GM23338 (cell line): ENCODE data around the gene CCNY. TPM values are rescaled to one million over a fixed set of nuclear protein-coding genes. Genes with fewer than 3 reads are reported as not detected.

Experiments
- ATAC-seq: fragments of 200-7000 bp; cut with Tn5 transposase; 3 replicates; pipeline ENCODE4 v1.9.1; 2020
- DNase-seq: peaks from one replicate; pipeline ENCODE4 v3.0.0-alpha.2; 2015; ENCODE audit warnings: low spot score
- H2AFZ ChIP-seq: fragments of 200-600 bp; sonication (generic); 2 replicates; pipeline ENCODE4 v1.8.0; 2016; ENCODE audit warnings: antibody characterized with exemption, mild to moderate bottlenecking, moderate library complexity
- H3F3A ChIP-seq: fragments of 200-600 bp; sonication (generic); replicated peaks from 2 replicates; pipeline ENCODE4 v1.8.0; 2017; ENCODE audit warnings: antibody characterized with exemption, mixed run types, low read depth
- H3K27ac ChIP-seq: fragments of 200-600 bp; sonication (generic); 2 replicates; pipeline ENCODE4 v1.6.1; 2016; ENCODE audit warnings: low read depth
- H3K27me3 ChIP-seq: fragments of 200-600 bp; sonication (generic); 2 replicates; pipeline ENCODE4 v1.8.0; 2016; ENCODE audit warnings: mild to moderate bottlenecking, mixed run types, moderate library complexity; ENCODE audit not compliant: insufficient read depth
- H3K36me3 ChIP-seq: fragments of 200-600 bp; sonication (generic); 2 replicates; pipeline ENCODE4 v1.8.0; 2016; ENCODE audit warnings: mild to moderate bottlenecking; ENCODE audit not compliant: insufficient read depth
- H3K4me1 ChIP-seq: fragments of 200-600 bp; sonication (generic); 2 replicates; pipeline ENCODE4 v1.8.0; 2016; ENCODE audit warnings: mild to moderate bottlenecking, moderate library complexity; ENCODE audit not compliant: insufficient read depth
- H3K4me2 ChIP-seq: fragments of 200-600 bp; sonication (generic); 2 replicates; pipeline ENCODE4 v1.7.1; 2017; ENCODE audit warnings: mixed run types
- H3K4me3 ChIP-seq: fragments of 200-600 bp; sonication (generic); 2 replicates; pipeline ENCODE4 v1.6.1; 2016; ENCODE audit warnings: mixed run types
- H3K79me2 ChIP-seq: fragments of 200-600 bp; sonication (generic); replicated peaks from 2 replicates; pipeline ENCODE4 v1.8.0; 2017; ENCODE audit warnings: mild to moderate bottlenecking; ENCODE audit not compliant: insufficient read depth
- H3K9me2 ChIP-seq: fragments of 200-600 bp; sonication (generic); 2 replicates; pipeline ENCODE4 v1.8.0; 2017; ENCODE audit not compliant: insufficient read depth
- H4K20me1 ChIP-seq: fragments of 200-600 bp; sonication (generic); replicated peaks from 2 replicates; pipeline ENCODE4 v1.8.0; 2017; ENCODE audit warnings: mild to moderate bottlenecking; ENCODE audit not compliant: insufficient read depth
- H3K27ac Mint-ChIP-seq: 2 replicates; pipeline ENCODE4 v1.8.0; 2020; ENCODE audit warnings: inconsistent platforms, mild to moderate bottlenecking, moderate library complexity, mixed read lengths
- H3K27me3 Mint-ChIP-seq: 3 replicates; pipeline ENCODE4 v1.8.0; 2022; ENCODE audit warnings: low read depth, mild to moderate bottlenecking, moderate library complexity, mixed read lengths, inconsistent platforms; ENCODE audit not compliant: insufficient read depth, poor library complexity
- H3K36me3 Mint-ChIP-seq: 3 replicates; pipeline ENCODE4 v1.8.0; 2021; ENCODE audit warnings: low read depth, mild to moderate bottlenecking, inconsistent platforms, moderate library complexity, mixed read lengths
- H3K4me1 Mint-ChIP-seq: 3 replicates; pipeline ENCODE4 v1.8.0; 2020; ENCODE audit warnings: mild to moderate bottlenecking, inconsistent platforms, mixed read lengths
- H3K4me3 Mint-ChIP-seq: 3 replicates; pipeline ENCODE4 v1.8.0; 2021; ENCODE audit warnings: moderate library complexity, mild to moderate bottlenecking, inconsistent platforms, mixed read lengths
- H3K9me3 Mint-ChIP-seq: 3 replicates; pipeline ENCODE4 v1.8.0; 2020; ENCODE audit warnings: moderate library complexity, mild to moderate bottlenecking, inconsistent platforms, mixed read lengths
- CTCF ChIP-seq, 2 experiments: fragments of 200-600 bp in 1 of 2; sonication (generic) in 1 of 2; conservative IDR thresholded peaks; 2 replicates each; pipeline versions ENCODE4 v1.5.1 to v1.6.1; 2016 to 2017; ENCODE audit warnings: antibody characterized with exemption in 2 of 2, low read depth in 2 of 2, mild to moderate bottlenecking in 2 of 2, moderate library complexity in 1 of 2
- ETS1 ChIP-seq: IDR thresholded peaks from 2 replicates; pipeline ENCODE4 v1.6.1; 2016; ENCODE audit warnings: antibody characterized with exemption
- EZH2 ChIP-seq: fragments of 200-600 bp; sonication (generic); IDR thresholded peaks from one replicate; pipeline ENCODE4 v1.8.0; 2017; ENCODE audit warnings: antibody characterized with exemption, mild to moderate bottlenecking, low read depth; ENCODE audit not compliant: unreplicated experiment
- EZH2phosphoT487 ChIP-seq: fragments of 200-600 bp; sonication (generic); IDR thresholded peaks from one replicate; pipeline ENCODE4 v1.8.1; 2018; ENCODE audit warnings: antibody characterized with exemption; ENCODE audit not compliant: unreplicated experiment
- NANOG ChIP-seq: IDR thresholded peaks from 2 replicates; pipeline ENCODE4 v1.6.1; 2016; ENCODE audit warnings: antibody characterized with exemption, borderline replicate concordance
- POLR2AphosphoS5 ChIP-seq: IDR thresholded peaks from 2 replicates; pipeline ENCODE4 v1.6.1; 2016; ENCODE audit warnings: antibody characterized with exemption, low read depth
- REST ChIP-seq: IDR thresholded peaks from one replicate; pipeline ENCODE4 v1.6.1; 2018; ENCODE audit warnings: antibody characterized with exemption; ENCODE audit not compliant: unreplicated experiment
- ZNF114 ChIP-seq: fragments of 250-450 bp; sonication (Bioruptor Pico); IDR thresholded peaks from 2 replicates; pipeline ENCODE4 v1.5.0; 2020; ENCODE audit warnings: mild to moderate bottlenecking, moderate library complexity
- ZNF331 ChIP-seq: fragments of 250-450 bp; sonication (Bioruptor Pico); IDR thresholded peaks from 2 replicates; pipeline ENCODE4 v1.5.0; 2020; ENCODE audit warnings: low read depth, mild to moderate bottlenecking, moderate library complexity
- ZNF462 ChIP-seq: fragments of 250-450 bp; sonication (Bioruptor Pico); IDR thresholded peaks from 2 replicates; pipeline ENCODE4 v1.5.0; 2020; ENCODE audit warnings: mild to moderate bottlenecking, moderate library complexity
- polyA plus RNA-seq: library from polyadenylated mRNA; unstranded; fragments of >200 nt; fragmentation: Nextera tagmentation; extraction: Ambion mirVana; gene quantifications from 2 replicates; pipeline ENCODE4 v1.2.1, GENCODE V29; 2016
- total RNA-seq: library from RNA; depleted of rRNA; stranded (reverse); fragments of >200 nt; shearing (Covaris generic); gene quantifications from 2 replicates; pipeline ENCODE4 v1.2.3, GENCODE V29; 2014

The CCNY gene
- total and polyA plus RNA-seq, 2 experiments from 2014 or later: 14.2 to 29.0 TPM

- Histone ChIP-seq H4K20me1 (peaks cover 18% of the 10 kb centered on the region; the same call in 1 of the 2 replicates), H3K4me1 (peaks cover 4% of the 10 kb centered on the region; the same call in 1 of the 2 replicates), H3F3A (no peaks in the 10 kb centered on the region), H2AFZ (no peak overlapping the region), H3K9me2 (no peaks in the 10 kb centered on the region; the same call in 1 of the 2 replicates), H3K36me3 (no peaks in the 10 kb centered on the region), H3K27ac (no peak overlapping the region), H3K4me3 (no peak overlapping the region), H3K4me2 (no peak overlapping the region), H3K79me2 (peaks cover 89% of the 10 kb centered on the region), H3K27me3 (no peaks in the 10 kb centered on the region)
- Mint-ChIP-seq H3K4me3 (no peak overlapping the region), H3K36me3 (no peaks in the 10 kb centered on the region), H3K9me3 (peaks cover 4% of the 10 kb centered on the region; the same call in 2 of the 3 replicates), H3K27me3 (peaks cover 4% of the 10 kb centered on the region), H3K4me1 (peaks cover 29% of the 10 kb centered on the region), H3K27ac (no peak overlapping the region)
- DNase-seq (peak; percentile 40), ATAC-seq (peak; percentile 71)
- no peak for TF ChIP-seq ZNF114 (CRISPR knock-in tag)
- no peak for TF ChIP-seq REST
- no peak for TF ChIP-seq EZH2phosphoT487
- TF ChIP-seq CTCF (conservative IDR thresholded peaks at IDR 0.05; ENCODE audit: low read depth in 2 of 2): no peak
- no peak for TF ChIP-seq ZNF462 (CRISPR knock-in tag)
- TF ChIP-seq EZH2: no peak
- no peak for TF ChIP-seq POLR2AphosphoS5
- TF ChIP-seq ETS1: no peak
- no peak for TF ChIP-seq ZNF331 (CRISPR knock-in tag)
- no peak for TF ChIP-seq NANOG
These were observed 31.0 kb downstream of the CCNY start for GRCh38 chr10:35367107-35367859.
